ENCODE results near the gene PRSS53. TPM values are rescaled to one million over a fixed set of nuclear protein-coding genes. Genes with fewer than 3 reads are reported as not detected.
A peak's percentile ranks its signal among the peaks of the same experiment; 100 is the strongest.

The PRSS53 gene
- total RNA-seq, 3 donors from 2014 or later: 1.3 to 2.0 (median 1.3) TPM

GRCh38 chr16:31083981-31084380 is 4.8 kb downstream of the PRSS53 start:
- TF ChIP-seq POLR2AphosphoS5 (IDR thresholded peaks at IDR 0.05) (no peak), CTCF (IDR thresholded peaks at IDR 0.05) (no peak), POLR2A (IDR thresholded peaks at IDR 0.05) (no peak)
- H3K4me3 ChIP-seq: no peak overlapping the region
- no peak for DNase-seq (ENCODE audit: low spot score in 2 of 2)
- H3K36me3 ChIP-seq: no peaks in the 10 kb centered on the region
- intact Hi-C loops (cut with DNase I; ENCODE audit: low total_unique reads): no loop called here
- H3K27ac ChIP-seq: peak overlapping the region in 1 of 2 donors; percentile 12
- no peaks in the 10 kb centered on the region for H3K27me3 ChIP-seq
- H3K4me1 ChIP-seq: no peaks in the 10 kb centered on the region
- no peaks in the 10 kb centered on the region for H3K9me3 ChIP-seq

- no peaks in the 10 kb centered on the region for H3K27me3 ChIP-seq
- TF ChIP-seq POLR2A (IDR thresholded peaks at IDR 0.05) (no peak), CTCF (IDR thresholded peaks at IDR 0.05) (no peak), POLR2AphosphoS5 (IDR thresholded peaks at IDR 0.05) (no peak)
- no peak for DNase-seq (ENCODE audit: low spot score in 2 of 2)
- no peak overlapping the region for H3K4me3 ChIP-seq
- no peaks in the 10 kb centered on the region for H3K9me3 ChIP-seq
- no peaks in the 10 kb centered on the region for H3K36me3 ChIP-seq
- intact Hi-C loops (cut with DNase I; ENCODE audit: low total_unique reads): no loop called here
- H3K4me1 ChIP-seq: no peaks in the 10 kb centered on the region
- peak overlapping the region in 1 of 2 donors; percentile 12 for H3K27ac ChIP-seq
These were observed 5.2 kb downstream of the PRSS53 start for GRCh38 chr16:31083556-31083955.

GRCh38 chr16:31083081-31083480 is 5.7 kb downstream of the PRSS53 start:
- H3K27ac ChIP-seq: no peak overlapping the region
- DNase-seq (ENCODE audit: low spot score in 2 of 2): no peak
- H3K36me3 ChIP-seq: no peaks in the 10 kb centered on the region
- H3K27me3 ChIP-seq: no peaks in the 10 kb centered on the region
- H3K4me3 ChIP-seq: no peak overlapping the region
- no peaks in the 10 kb centered on the region for H3K9me3 ChIP-seq
- no peak for TF ChIP-seq CTCF (IDR thresholded peaks at IDR 0.05)
- no peak for TF ChIP-seq POLR2AphosphoS5 (IDR thresholded peaks at IDR 0.05)
- TF ChIP-seq POLR2A (IDR thresholded peaks at IDR 0.05): no peak
- intact Hi-C loops (cut with DNase I; ENCODE audit: low total_unique reads): no loop called here
- H3K4me1 ChIP-seq: no peaks in the 10 kb centered on the region

DNA sequence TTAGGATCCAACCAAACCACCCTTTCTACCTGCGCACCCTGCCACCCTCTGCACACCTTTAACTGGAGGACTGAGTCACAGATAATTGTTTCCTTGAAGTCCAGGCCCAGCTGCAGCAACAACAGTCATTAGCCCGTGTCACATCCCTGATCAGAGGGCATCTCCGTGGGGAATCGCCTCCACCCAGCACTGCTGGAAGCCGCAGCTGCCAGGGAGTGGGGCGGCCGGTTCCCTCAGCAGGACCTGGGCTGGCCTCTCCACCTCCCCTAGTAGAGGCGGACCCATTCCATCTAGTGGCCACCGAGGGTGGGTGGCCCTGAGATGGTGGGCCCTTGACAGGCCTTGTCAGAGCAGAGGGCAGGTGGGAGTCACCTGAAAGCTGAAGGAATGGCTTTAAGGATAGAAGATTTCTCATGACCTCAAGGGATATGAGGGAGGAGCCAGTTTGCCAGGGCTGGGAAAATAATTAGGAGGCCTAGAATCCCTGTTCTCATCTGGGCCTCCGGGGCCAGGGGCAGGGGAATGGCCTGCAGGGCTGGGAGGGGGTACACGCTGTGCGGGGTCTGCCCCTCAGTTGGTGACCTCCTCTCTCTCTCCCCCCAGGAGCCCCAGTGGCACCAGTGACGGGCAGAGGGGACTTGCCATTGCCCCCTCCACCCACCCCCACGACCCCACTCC is 6.2 kb downstream of the PRSS53 start:
- intact Hi-C loops (cut with DNase I; ENCODE audit: low total_unique reads): no loop called here
- no peaks in the 10 kb centered on the region for H3K36me3 ChIP-seq
- H3K27ac ChIP-seq: no peak overlapping the region
- H3K4me3 ChIP-seq: no peak overlapping the region
- no peaks in the 10 kb centered on the region for H3K4me1 ChIP-seq
- no peak for DNase-seq (ENCODE audit: low spot score in 2 of 2)
- no peaks in the 10 kb centered on the region for H3K27me3 ChIP-seq
- H3K9me3 ChIP-seq: no peaks in the 10 kb centered on the region
- TF ChIP-seq CTCF (IDR thresholded peaks at IDR 0.05): no peak
- no peak for TF ChIP-seq POLR2A (IDR thresholded peaks at IDR 0.05)
- TF ChIP-seq POLR2AphosphoS5 (IDR thresholded peaks at IDR 0.05): no peak

DNA sequence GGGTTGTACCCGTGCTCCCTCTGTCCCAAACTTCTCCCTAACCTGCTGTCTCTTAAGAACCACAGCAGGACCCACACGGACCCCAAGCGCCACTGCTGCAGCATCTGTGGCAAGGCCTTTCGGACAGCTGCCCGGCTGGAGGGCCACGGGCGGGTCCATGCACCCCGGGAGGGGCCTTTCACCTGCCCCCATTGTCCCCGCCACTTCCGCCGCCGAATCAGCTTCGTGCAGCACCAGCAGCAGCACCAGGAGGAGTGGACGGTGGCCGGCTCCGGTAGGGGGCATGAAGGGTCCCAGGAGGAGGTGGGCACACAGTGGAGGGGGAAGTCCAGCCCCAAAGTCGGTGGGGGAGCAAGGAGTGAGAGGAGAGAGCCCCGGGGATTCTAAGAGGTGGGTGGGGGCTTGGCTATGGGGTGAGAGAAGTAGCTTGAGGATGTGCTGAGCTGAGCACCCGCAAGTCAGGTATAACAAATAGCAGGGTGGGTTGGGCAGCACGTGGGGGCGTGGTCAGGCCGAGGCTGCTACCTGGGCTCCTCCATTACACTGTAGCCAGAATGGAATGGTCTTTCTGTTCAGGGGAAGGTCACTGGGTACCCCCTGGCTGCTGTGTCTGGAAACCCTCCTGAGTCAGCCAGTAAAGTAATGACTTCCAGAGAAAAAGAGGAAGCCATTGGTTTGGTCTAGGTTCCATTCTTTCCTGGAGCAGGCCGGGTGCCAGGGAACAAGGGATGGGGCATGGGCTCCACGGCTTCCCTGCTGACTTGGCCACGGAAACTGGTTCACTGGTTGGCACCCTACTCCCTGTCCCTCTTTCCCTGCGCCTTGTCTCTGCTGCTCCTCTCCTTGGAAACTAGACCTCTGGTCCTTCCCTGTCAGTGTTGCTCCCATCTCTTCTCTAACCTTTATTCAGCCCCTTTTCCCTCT is 7.1 kb downstream of the PRSS53 start:
- no peak overlapping the region for H3K4me3 ChIP-seq
- DNase-seq (ENCODE audit: low spot score in 2 of 2): no peak
- H3K27ac ChIP-seq: no peak overlapping the region
- TF ChIP-seq POLR2AphosphoS5 (IDR thresholded peaks at IDR 0.05) (no peak), POLR2A (IDR thresholded peaks at IDR 0.05) (no peak), CTCF (IDR thresholded peaks at IDR 0.05) (no peak)
- H3K36me3 ChIP-seq: no peaks in the 10 kb centered on the region
- no peaks in the 10 kb centered on the region for H3K9me3 ChIP-seq
- no peaks in the 10 kb centered on the region for H3K27me3 ChIP-seq
- H3K4me1 ChIP-seq: no peaks in the 10 kb centered on the region
- intact Hi-C loops (cut with DNase I; ENCODE audit: low total_unique reads): no loop called here
